Neuronal stem cell (in vitro differentiated cells): ENCODE data around the gene EIPR1.
A peak's percentile ranks its signal among the peaks of the same experiment; 100 is the strongest.

Source experiments
- DNase-seq: peaks from one replicate; pipeline ENCODE4 v3.0.0-alpha.2; 2013; ENCODE audit warnings: low spot score
- H2AFZ ChIP-seq: one replicate; pipeline ENCODE4 v1.6.1; 2013; ENCODE audit warnings: mild to moderate bottlenecking, low read length, inconsistent platforms
- H2AK5ac ChIP-seq: 2 replicates; pipeline ENCODE4 v1.6.1; 2013; ENCODE audit warnings: low read depth, mild to moderate bottlenecking, inconsistent platforms, low read length, moderate library complexity, mixed read lengths
- H2BK120ac ChIP-seq: 2 replicates; pipeline ENCODE4 v1.6.1; 2013; ENCODE audit warnings: low read depth, mild to moderate bottlenecking, inconsistent platforms, low read length, moderate library complexity, mixed read lengths
- H2BK12ac ChIP-seq: one replicate; pipeline ENCODE4 v1.6.1; 2013; ENCODE audit warnings: low read length, inconsistent platforms
- H2BK15ac ChIP-seq: 2 replicates; pipeline ENCODE4 v1.6.1; 2013; ENCODE audit warnings: mild to moderate bottlenecking, low read length, inconsistent platforms, mixed read lengths
- H2BK5ac ChIP-seq: one replicate; pipeline ENCODE4 v1.6.1; 2013; ENCODE audit warnings: inconsistent platforms, mild to moderate bottlenecking, low read length, moderate library complexity
- H3K14ac ChIP-seq: one replicate; pipeline ENCODE4 v1.6.1; 2013; ENCODE audit warnings: low read length, inconsistent platforms
- H3K18ac ChIP-seq: 2 replicates; pipeline ENCODE4 v1.6.1; 2013; ENCODE audit warnings: low read length, inconsistent platforms
- H3K23ac ChIP-seq: 2 replicates; pipeline ENCODE4 v1.6.1; 2013; ENCODE audit warnings: low read depth, mild to moderate bottlenecking, mixed read lengths, low read length, inconsistent platforms; ENCODE audit not compliant: poor library complexity
- H3K27ac ChIP-seq: replicated peaks from 3 replicates; pipeline ENCODE4 v1.5.1; 2013; ENCODE audit warnings: low read length, inconsistent platforms
- H3K27me3 ChIP-seq, 3 experiments: 2 replicates each; pipeline ENCODE4 v1.6.1; 2013; ENCODE audit warnings: low read length in 3 of 3, mild to moderate bottlenecking in 2 of 3, inconsistent platforms in 1 of 3, low read depth in 1 of 3, mixed read lengths in 1 of 3, moderate library complexity in 1 of 3; ENCODE audit not compliant: control insufficient read depth in 3 of 3, insufficient read depth in 3 of 3
- H3K36me3 ChIP-seq, 2 donors: replicated peaks in 1 of 2; 2 replicates each; pipeline ENCODE4 v1.6.1; 2013; ENCODE audit warnings: low read length in 2 of 2; ENCODE audit not compliant: control insufficient read depth in 2 of 2, insufficient read depth in 2 of 2
- H3K4ac ChIP-seq: 2 replicates; pipeline ENCODE4 v1.6.1; 2013; ENCODE audit warnings: inconsistent platforms, mild to moderate bottlenecking, low read length, moderate library complexity
- H3K4me1 ChIP-seq, 2 donors: 1 replicate in 1 of 2; 2 replicates in 1 of 2; pipeline ENCODE4 v1.6.1; 2013; ENCODE audit warnings: low read length in 2 of 2, low read depth in 1 of 2; ENCODE audit not compliant: control insufficient read depth in 2 of 2, insufficient read depth in 1 of 2
- H3K4me2 ChIP-seq: one replicate; pipeline ENCODE4 v1.6.1; 2013; ENCODE audit warnings: mild to moderate bottlenecking, low read length, inconsistent platforms; ENCODE audit not compliant: insufficient read depth, poor library complexity, severe bottlenecking
- H3K4me3 ChIP-seq, 2 donors: 2 replicates each; pipeline ENCODE4 v1.5.1; 2013; ENCODE audit warnings: low read length in 2 of 2, mild to moderate bottlenecking in 2 of 2, inconsistent platforms in 1 of 2, moderate library complexity in 1 of 2
- H3K79me1 ChIP-seq: one replicate; pipeline ENCODE4 v1.6.1; 2013; ENCODE audit warnings: low read depth, mild to moderate bottlenecking, inconsistent platforms, low read length, moderate library complexity
- H3K9ac ChIP-seq: one replicate; pipeline ENCODE4 v1.6.1; 2013; ENCODE audit warnings: mild to moderate bottlenecking, low read depth, low read length, inconsistent platforms; ENCODE audit not compliant: poor library complexity
- H3K9me3 ChIP-seq, 2 donors: replicated peaks in 1 of 2; 2 replicates each; pipeline versions ENCODE3 to v1.6.1; 2013; ENCODE audit warnings: low read length in 2 of 2, mild to moderate bottlenecking in 2 of 2, inconsistent platforms in 1 of 2, low read depth in 1 of 2, mixed read lengths in 1 of 2, moderate library complexity in 1 of 2; ENCODE audit not compliant: control insufficient read depth in 2 of 2, insufficient read depth in 1 of 2
- H4K8ac ChIP-seq: one replicate; pipeline ENCODE4 v1.6.1; 2013; ENCODE audit warnings: low read depth, mild to moderate bottlenecking, inconsistent platforms, low read length, moderate library complexity
- H4K91ac ChIP-seq: one replicate; pipeline ENCODE4 v1.6.1; 2013; ENCODE audit warnings: low read length, low read depth, mild to moderate bottlenecking, inconsistent platforms; ENCODE audit not compliant: poor library complexity
- WGBS, 2 donors: extraction: QIAGEN DNeasy Blood & Tissue Kit; methylation state at CpG; one replicate each; pipeline ENCODE4 v1.1.7; 2013; ENCODE audit warnings: missing lambda C conversion rate in 2 of 2, mixed read lengths in 1 of 2; ENCODE audit not compliant: insufficient read length in 2 of 2, insufficient replicate concordance in 1 of 2; ENCODE audit errors: extremely low coverage in 2 of 2; 5-methylcytosine and 5-hydroxymethylcytosine counted together

The EIPR1 gene

DNA sequence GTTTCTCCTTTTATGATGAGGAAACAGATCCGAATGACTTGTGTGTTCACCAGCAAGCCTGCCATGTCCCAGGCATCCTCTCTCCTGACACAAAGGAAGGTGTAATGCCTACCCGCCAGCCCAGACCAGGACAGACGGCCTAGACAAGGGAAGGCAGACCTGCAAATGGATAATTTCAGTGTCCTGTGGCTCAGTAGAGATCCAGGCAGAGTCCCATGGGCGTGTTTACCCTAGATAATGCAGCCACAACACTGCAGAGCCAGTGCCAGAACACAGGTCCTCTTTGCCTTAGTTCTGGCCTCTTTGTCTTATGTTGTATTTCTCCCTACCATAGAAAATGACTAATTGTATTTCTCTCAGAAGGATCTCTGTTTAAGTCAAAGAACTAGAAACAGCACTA, 14.6 kb upstream of the EIPR1 start:
- Histone ChIP-seq H3K4me2 (no peak overlapping the region), H2AK5ac (no peak overlapping the region), H3K4me3 (no peak overlapping the region), H3K27ac (no peak overlapping the region), H2BK12ac (no peak overlapping the region), H3K14ac (no peak overlapping the region), H3K79me1 (peaks cover 6% of the 10 kb centered on the region), H3K36me3 (peaks cover 23 to 79% of the 10 kb centered on the region in 2 donors), H2BK120ac (no peak overlapping the region), H3K23ac (no peak overlapping the region), H3K4me1 (no peaks in the 10 kb centered on the region), H2AFZ (no peak overlapping the region), H3K27me3 (no peaks in the 10 kb centered on the region), H4K8ac (no peak overlapping the region), H3K18ac (no peak overlapping the region), H2BK15ac (no peak overlapping the region), H2BK5ac (no peak overlapping the region), H3K9ac (no peak overlapping the region), H3K4ac (no peak overlapping the region), H4K91ac (no peak overlapping the region), H3K9me3 (peaks cover 3 to 21% of the 10 kb centered on the region in 2 donors)
- WGBS, 2 donors, result no CpG with 5 or more reads among the region's 4 CpGs
- DNase-seq, result no peak

DNA sequence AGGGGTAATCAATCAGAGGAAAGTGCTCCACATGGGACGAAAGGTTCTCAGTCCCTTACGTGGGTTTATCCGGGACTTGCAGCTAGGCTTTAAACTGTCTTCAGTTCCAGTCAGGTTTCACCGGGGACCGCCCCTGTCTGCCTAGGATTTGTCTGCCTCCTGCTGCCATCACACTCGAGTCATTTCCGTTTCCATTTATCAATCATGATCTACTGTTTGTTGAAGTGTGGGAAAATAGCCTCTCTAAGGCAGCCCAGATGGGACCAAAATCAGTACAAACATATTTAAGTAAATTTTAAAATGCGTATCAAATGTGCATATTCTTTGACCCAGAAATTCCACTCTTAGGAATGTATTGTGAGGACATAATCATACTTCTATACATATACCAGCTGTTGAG, 12.4 kb upstream of the EIPR1 start:
- no peak overlapping the region for H2BK12ac ChIP-seq
- no peak overlapping the region for H2AK5ac ChIP-seq
- no peak overlapping the region for H3K27ac ChIP-seq
- no peak overlapping the region for H3K23ac ChIP-seq
- no peak overlapping the region for H3K4me2 ChIP-seq
- no CpG with 5 or more reads among the region's 8 CpGs for WGBS, 2 donors
- H2AFZ ChIP-seq, result no peak overlapping the region
- peaks cover 0 to 5% of the 10 kb centered on the region in 2 donors for H3K9me3 ChIP-seq
- H4K91ac ChIP-seq, result no peak overlapping the region
- DNase-seq, result no peak
- no peak overlapping the region for H3K4me3 ChIP-seq
- no peak overlapping the region for H4K8ac ChIP-seq
- H3K14ac ChIP-seq, result no peak overlapping the region
- peaks cover 22 to 84% of the 10 kb centered on the region in 2 donors for H3K36me3 ChIP-seq
- H2BK5ac ChIP-seq, result no peak overlapping the region
- no peak overlapping the region for H3K9ac ChIP-seq
- H3K18ac ChIP-seq, result no peak overlapping the region
- H3K79me1 ChIP-seq, result peaks cover 6% of the 10 kb centered on the region
- H2BK120ac ChIP-seq, result no peak overlapping the region
- no peak overlapping the region for H3K4ac ChIP-seq
- H3K4me1 ChIP-seq, result no peaks in the 10 kb centered on the region
- H2BK15ac ChIP-seq, result no peak overlapping the region
- no peaks in the 10 kb centered on the region for H3K27me3 ChIP-seq

DNA sequence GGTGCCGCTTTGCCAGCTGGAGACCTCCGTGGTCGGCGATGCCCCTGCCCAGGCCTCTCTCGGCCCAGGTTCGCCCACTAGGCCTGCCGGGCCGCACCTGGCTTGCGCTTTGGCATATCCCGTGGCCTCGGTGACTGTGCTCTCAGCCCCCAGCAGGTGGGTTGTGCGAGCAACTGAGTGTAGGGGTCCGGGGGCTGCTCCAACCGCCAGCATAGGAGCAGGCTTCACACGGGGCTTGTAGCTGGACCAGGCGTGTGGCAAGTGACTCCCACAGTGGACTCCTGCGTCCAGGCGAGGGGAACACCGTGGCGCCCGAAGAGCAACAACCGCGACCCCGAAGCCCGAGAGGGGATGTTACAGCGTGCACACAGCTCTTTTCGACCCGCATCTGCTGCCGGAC, 11.6 kb upstream of the EIPR1 start:
- H4K91ac ChIP-seq, result no peak overlapping the region
- H3K27me3 ChIP-seq, result no peaks in the 10 kb centered on the region
- no peak overlapping the region for H4K8ac ChIP-seq
- H3K36me3 ChIP-seq, result peaks cover 22 to 87% of the 10 kb centered on the region in 2 donors
- no peak overlapping the region for H3K4me2 ChIP-seq
- peak overlapping the region in 1 of 2 donors; percentile 34 for H3K4me3 ChIP-seq
- H3K9ac ChIP-seq, result no peak overlapping the region
- no peak overlapping the region for H2BK5ac ChIP-seq
- no peak overlapping the region for H2BK12ac ChIP-seq
- no peak overlapping the region for H2AK5ac ChIP-seq
- H3K9me3 ChIP-seq, result no peaks in the 10 kb centered on the region
- peaks cover 6% of the 10 kb centered on the region for H3K79me1 ChIP-seq
- DNase-seq, result no peak
- H2AFZ ChIP-seq, result no peak overlapping the region
- no peaks in the 10 kb centered on the region for H3K4me1 ChIP-seq
- no peak overlapping the region for H3K23ac ChIP-seq
- H3K14ac ChIP-seq, result no peak overlapping the region
- H3K27ac ChIP-seq, result no peak overlapping the region
- WGBS, 2 donors, result no CpG with 5 or more reads among the region's 29 CpGs
- no peak overlapping the region for H2BK120ac ChIP-seq
- no peak overlapping the region for H2BK15ac ChIP-seq
- H3K4ac ChIP-seq, result no peak overlapping the region
- no peak overlapping the region for H3K18ac ChIP-seq

DNA sequence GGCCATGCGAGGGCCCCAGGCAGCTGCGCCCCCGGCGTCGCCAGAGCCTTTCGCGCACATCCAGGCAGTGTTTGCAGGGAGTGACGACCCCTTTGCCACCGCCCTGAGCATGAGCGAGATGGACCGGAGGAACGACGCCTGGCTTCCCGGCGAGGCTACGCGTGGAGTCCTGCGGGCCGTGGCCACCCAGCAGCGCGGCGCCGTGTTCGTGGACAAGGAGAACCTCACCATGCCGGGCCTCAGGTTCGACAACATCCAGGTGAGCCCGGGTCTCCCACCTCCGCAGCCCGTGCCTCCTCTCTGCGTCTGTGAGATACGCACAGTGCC, 10.8 kb upstream of the EIPR1 start:
- Histone ChIP-seq H3K4me1 (no peaks in the 10 kb centered on the region), H2BK120ac (no peak overlapping the region), H2AFZ (no peak overlapping the region), H3K4me3 (no peak overlapping the region), H3K79me1 (peaks cover 6% of the 10 kb centered on the region), H3K27me3 (no peaks in the 10 kb centered on the region), H3K14ac (peak overlapping the region; percentile 38), H2BK12ac (no peak overlapping the region), H4K91ac (no peak overlapping the region), H3K27ac (no peak overlapping the region), H3K23ac (no peak overlapping the region), H4K8ac (peak overlapping the region; percentile 43), H3K36me3 (peaks cover 20 to 87% of the 10 kb centered on the region in 2 donors), H2BK5ac (no peak overlapping the region), H2BK15ac (no peak overlapping the region), H3K9me3 (no peaks in the 10 kb centered on the region), H3K18ac (no peak overlapping the region), H3K9ac (no peak overlapping the region), H3K4me2 (no peak overlapping the region), H2AK5ac (no peak overlapping the region), H3K4ac (no peak overlapping the region)
- DNase-seq, result no peak
- WGBS, 2 donors, result no CpG with 5 or more reads among the region's 31 CpGs
